ENCODE results near the gene PDXDC1.
"Not testable (repeated sequence)": the region's sequence is repeated elsewhere in the genome, so short reads cannot be mapped to it uniquely, and the experiment has no call there.

DNA sequence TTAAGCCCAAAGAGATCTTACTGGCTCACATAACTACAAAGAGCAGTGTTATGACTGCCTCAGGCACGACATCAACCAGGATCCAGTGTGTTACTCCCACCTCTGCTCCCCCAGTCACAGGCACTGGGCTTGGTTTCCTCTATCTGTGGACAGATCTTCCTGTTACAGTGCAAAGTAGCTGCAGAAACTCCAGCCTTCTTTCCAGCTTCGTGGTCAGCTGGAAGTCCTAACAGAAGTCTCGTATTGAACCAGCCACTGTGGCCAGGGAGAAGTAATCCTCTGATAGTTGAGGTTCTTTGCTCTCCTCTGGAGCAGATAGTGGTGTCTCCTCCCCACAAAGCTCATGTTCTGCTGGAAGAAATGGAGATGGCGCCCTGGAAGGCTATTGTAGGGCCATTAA, 41.5 kb downstream of the PDXDC1 start:
- not testable (repeated sequence) for TF ChIP-seq CTCF (IDR thresholded peaks at IDR 0.05; ENCODE audit: insufficient read depth, low read length, poor library complexity, severe bottlenecking); EZH2phosphoT487 (conservative IDR thresholded peaks at IDR 0.05; ENCODE audit: low read length)
